WTC11 (cell line): Measurements from ENCODE around the gene ITPR1. TPM values are rescaled to one million over a fixed set of nuclear protein-coding genes. Genes with fewer than 3 reads are reported as not detected.

ENCODE experiments used
- ATAC-seq: fragments of 200-7000 bp; cut with Tn5 transposase; 2 replicates; pipeline ENCODE4 v1.10.0; 2021; ENCODE audit warnings: mild to moderate bottlenecking, moderate library complexity
- CTCF ChIA-PET: fragments of 300-600 bp; sonication (Branson Sonifier 250); formaldehyde crosslinking; loops from one replicate; lab custom pipeline; 2021; ENCODE audit warnings: antibody characterized with exemption; lab: Charles Lee
- POLR2A ChIA-PET: fragments of 350-600 bp; sonication (Branson Sonifier 250); formaldehyde crosslinking; loops from one replicate; lab custom pipeline; 2021; ENCODE audit warnings: antibody characterized with exemption; lab: Charles Lee
- DNase-seq: peaks from one replicate; pipeline ENCODE4 v3.0.0; 2021; ENCODE audit warnings: low spot score
- H3K27ac Mint-ChIP-seq: 2 replicates; pipeline ENCODE4 v1.8.0; 2021; ENCODE audit warnings: mixed read lengths
- H3K27me3 Mint-ChIP-seq: 2 replicates; pipeline ENCODE4 v1.8.0; 2021; ENCODE audit warnings: low read depth, mild to moderate bottlenecking, moderate library complexity, mixed read lengths
- H3K36me3 Mint-ChIP-seq: 2 replicates; pipeline ENCODE4 v1.8.0; 2021; ENCODE audit warnings: mixed read lengths
- H3K4me1 Mint-ChIP-seq: 2 replicates; pipeline ENCODE4 v1.8.0; 2022; ENCODE audit warnings: mixed read lengths
- H3K4me3 Mint-ChIP-seq: 2 replicates; pipeline ENCODE4 v1.8.0; 2021; ENCODE audit warnings: mild to moderate bottlenecking, moderate library complexity, mixed read lengths
- H3K9me3 Mint-ChIP-seq: 2 replicates; pipeline ENCODE4 v1.8.0; 2021; ENCODE audit warnings: mixed read lengths
- AFF4 ChIP-seq: sonication (generic); formaldehyde crosslinking; IDR thresholded peaks from 2 replicates; pipeline ENCODE4 v1.8.1; 2023; ENCODE audit warnings: mild to moderate bottlenecking, missing genetic modification reagents, borderline replicate concordance
- E2F1 ChIP-seq: sonication (generic); formaldehyde crosslinking; IDR thresholded peaks from 2 replicates; pipeline ENCODE4 v1.8.0; 2022; ENCODE audit warnings: mild to moderate bottlenecking, missing genetic modification reagents
- EMX1 ChIP-seq: fragments of 250-450 bp; sonication (Bioruptor Pico); IDR thresholded peaks from 2 replicates; pipeline ENCODE4 v1.8.0; 2021; ENCODE audit warnings: mild to moderate bottlenecking
- IRF2 ChIP-seq: sonication (generic); formaldehyde crosslinking; IDR thresholded peaks from 2 replicates; pipeline ENCODE4 v1.8.0; 2022; ENCODE audit warnings: low read depth, missing genetic modification reagents, borderline replicate concordance
- JAZF1 ChIP-seq: fragments of 250-450 bp; sonication (Bioruptor Pico); IDR thresholded peaks from 2 replicates; pipeline ENCODE4 v1.9.0; 2021; ENCODE audit warnings: moderate library complexity, mild to moderate bottlenecking, inconsistent platforms
- JUN ChIP-seq: sonication (generic); formaldehyde crosslinking; IDR thresholded peaks from 2 replicates; pipeline ENCODE4 v1.8.0; 2023; ENCODE audit warnings: mild to moderate bottlenecking, missing genetic modification reagents
- NFATC4 ChIP-seq: fragments of 250-450 bp; sonication (Bioruptor Pico); IDR thresholded peaks from 2 replicates; pipeline ENCODE4 v1.9.0; 2021; ENCODE audit warnings: mild to moderate bottlenecking
- NR3C1 ChIP-seq: sonication (generic); formaldehyde crosslinking; conservative IDR thresholded peaks from 2 replicates; pipeline ENCODE4 v1.8.1; 2023; ENCODE audit warnings: low read depth, mild to moderate bottlenecking, missing genetic modification reagents
- OVOL2 ChIP-seq: fragments of 250-450 bp; sonication (Bioruptor Pico); IDR thresholded peaks from 2 replicates; pipeline ENCODE4 v1.9.0; 2021; ENCODE audit warnings: mild to moderate bottlenecking, borderline replicate concordance
- PREB ChIP-seq: sonication (generic); formaldehyde crosslinking; IDR thresholded peaks from 2 replicates; pipeline ENCODE4 v1.8.1; 2022; ENCODE audit warnings: mild to moderate bottlenecking, missing genetic modification reagents, moderate library complexity, borderline replicate concordance
- SMAD4 ChIP-seq: sonication (generic); formaldehyde crosslinking; IDR thresholded peaks from 2 replicates; pipeline ENCODE4 v1.8.0; 2022; ENCODE audit warnings: mild to moderate bottlenecking, missing genetic modification reagents
- TP53 ChIP-seq: sonication (generic); formaldehyde crosslinking; IDR thresholded peaks from 2 replicates; pipeline ENCODE4 v1.8.1; 2023; ENCODE audit warnings: mild to moderate bottlenecking, missing genetic modification reagents
- ZNF121 ChIP-seq: sonication (generic); formaldehyde crosslinking; IDR thresholded peaks from 2 replicates; pipeline ENCODE4 v1.8.0; 2023; ENCODE audit warnings: missing genetic modification reagents
- ZNF219 ChIP-seq: sonication (generic); formaldehyde crosslinking; IDR thresholded peaks from 2 replicates; pipeline ENCODE4 v1.8.0; 2023; ENCODE audit warnings: missing genetic modification reagents, mild to moderate bottlenecking, borderline replicate concordance
- ZNF423 ChIP-seq: fragments of 250-450 bp; sonication (Bioruptor Pico); IDR thresholded peaks from 2 replicates; pipeline ENCODE4 v2.1.2; 2022; ENCODE audit warnings: mild to moderate bottlenecking, moderate library complexity
- total RNA-seq: library from RNA; stranded (reverse); gene quantifications from 3 replicates; pipeline ENCODE4 v1.2.3, GENCODE V29; 2021
- TF ChIP-seq, protein P1 (sequence below): sonication (generic); formaldehyde crosslinking; IDR thresholded peaks from 2 replicates; pipeline ENCODE4 v1.8.0; 2022; ENCODE audit warnings: mild to moderate bottlenecking, missing genetic modification reagents
- TF ChIP-seq, protein P2 (sequence below): fragments of 250-450 bp; sonication (Bioruptor Pico); IDR thresholded peaks from 2 replicates; pipeline ENCODE4 v1.9.0; 2021; ENCODE audit warnings: mild to moderate bottlenecking
- TF ChIP-seq, protein P3 (sequence below): sonication (generic); formaldehyde crosslinking; IDR thresholded peaks from 2 replicates; pipeline ENCODE4 v1.8.1; 2023; ENCODE audit warnings: mild to moderate bottlenecking, missing genetic modification reagents, moderate library complexity

Gene ITPR1
- total RNA-seq, 1 experiment from 2014 or later: 11.8 TPM

GRCh38 chr3:4575381-4575780 lies 82.2 kb downstream of the ITPR1 start:
- H3K9me3 Mint-ChIP-seq: no peaks in the 10 kb centered on the region
- TF ChIP-seq IRF2 (CRISPR knock-in tag) (no peak), ZNF219 (no peak), AFF4 (CRISPR knock-in tag) (no peak), JAZF1 (CRISPR knock-in tag) (no peak), PREB (CRISPR knock-in tag) (no peak), ZNF121 (CRISPR knock-in tag) (no peak), NFATC4 (CRISPR knock-in tag) (no peak), JUN (no peak), OVOL2 (no peak), TP53 (CRISPR knock-in tag) (no peak), EMX1 (no peak), NR3C1 (CRISPR knock-in tag) (no peak), E2F1 (no peak), ZNF423 (CRISPR knock-in tag) (no peak), SMAD4 (CRISPR knock-in tag) (no peak)
- TF ChIP-seq, protein P1, sequence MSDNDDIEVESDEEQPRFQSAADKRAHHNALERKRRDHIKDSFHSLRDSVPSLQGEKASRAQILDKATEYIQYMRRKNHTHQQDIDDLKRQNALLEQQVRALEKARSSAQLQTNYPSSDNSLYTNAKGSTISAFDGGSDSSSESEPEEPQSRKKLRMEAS (CRISPR knock-in tag): no peak
- TF ChIP-seq, protein P2, sequence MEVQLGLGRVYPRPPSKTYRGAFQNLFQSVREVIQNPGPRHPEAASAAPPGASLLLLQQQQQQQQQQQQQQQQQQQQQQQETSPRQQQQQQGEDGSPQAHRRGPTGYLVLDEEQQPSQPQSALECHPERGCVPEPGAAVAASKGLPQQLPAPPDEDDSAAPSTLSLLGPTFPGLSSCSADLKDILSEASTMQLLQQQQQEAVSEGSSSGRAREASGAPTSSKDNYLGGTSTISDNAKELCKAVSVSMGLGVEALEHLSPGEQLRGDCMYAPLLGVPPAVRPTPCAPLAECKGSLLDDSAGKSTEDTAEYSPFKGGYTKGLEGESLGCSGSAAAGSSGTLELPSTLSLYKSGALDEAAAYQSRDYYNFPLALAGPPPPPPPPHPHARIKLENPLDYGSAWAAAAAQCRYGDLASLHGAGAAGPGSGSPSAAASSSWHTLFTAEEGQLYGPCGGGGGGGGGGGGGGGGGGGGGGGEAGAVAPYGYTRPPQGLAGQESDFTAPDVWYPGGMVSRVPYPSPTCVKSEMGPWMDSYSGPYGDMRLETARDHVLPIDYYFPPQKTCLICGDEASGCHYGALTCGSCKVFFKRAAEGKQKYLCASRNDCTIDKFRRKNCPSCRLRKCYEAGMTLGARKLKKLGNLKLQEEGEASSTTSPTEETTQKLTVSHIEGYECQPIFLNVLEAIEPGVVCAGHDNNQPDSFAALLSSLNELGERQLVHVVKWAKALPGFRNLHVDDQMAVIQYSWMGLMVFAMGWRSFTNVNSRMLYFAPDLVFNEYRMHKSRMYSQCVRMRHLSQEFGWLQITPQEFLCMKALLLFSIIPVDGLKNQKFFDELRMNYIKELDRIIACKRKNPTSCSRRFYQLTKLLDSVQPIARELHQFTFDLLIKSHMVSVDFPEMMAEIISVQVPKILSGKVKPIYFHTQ: no peak
- TF ChIP-seq, protein P3, sequence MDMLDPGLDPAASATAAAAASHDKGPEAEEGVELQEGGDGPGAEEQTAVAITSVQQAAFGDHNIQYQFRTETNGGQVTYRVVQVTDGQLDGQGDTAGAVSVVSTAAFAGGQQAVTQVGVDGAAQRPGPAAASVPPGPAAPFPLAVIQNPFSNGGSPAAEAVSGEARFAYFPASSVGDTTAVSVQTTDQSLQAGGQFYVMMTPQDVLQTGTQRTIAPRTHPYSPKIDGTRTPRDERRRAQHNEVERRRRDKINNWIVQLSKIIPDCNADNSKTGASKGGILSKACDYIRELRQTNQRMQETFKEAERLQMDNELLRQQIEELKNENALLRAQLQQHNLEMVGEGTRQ (CRISPR knock-in tag): no peak
- H3K36me3 Mint-ChIP-seq: no peaks in the 10 kb centered on the region
- H3K27me3 Mint-ChIP-seq: no peaks in the 10 kb centered on the region
- ATAC-seq: no peak
- H3K27ac Mint-ChIP-seq: no peak overlapping the region
- peaks cover 3% of the 10 kb centered on the region for H3K4me1 Mint-ChIP-seq
- ChIA-PET CTCF (interaction anchor here (0.7 kb wide), 1 partner anchor 139 kb away, joined by 3 read pairs; no protein-coding TSS in a partner anchor), POLR2A (no interaction called here)
- no peak for DNase-seq
- no peak overlapping the region for H3K4me3 Mint-ChIP-seq
